ENCODE measurements around the gene SLC12A1. TPM values are rescaled to one million over a fixed set of nuclear protein-coding genes. Genes with fewer than 3 reads are reported as not detected.

SLC12A1 gene
- total and polyA plus RNA-seq, 3 experiments from 2014 or later: not detected

GRCh38 chr15:48221885-48222284 is 15.8 kb downstream of the SLC12A1 start:
- Histone ChIP-seq H3K4me3 (ENCODE audit: low read length) (no peak overlapping the region), H3K4me1 (ENCODE audit: insufficient read depth, low read length) (no peaks in the 10 kb centered on the region), H3K36me3 (ENCODE audit: insufficient read depth, low read length) (no peaks in the 10 kb centered on the region), H3K27me3 (ENCODE audit: insufficient read depth, low read length, poor library complexity, severe bottlenecking) (no peaks in the 10 kb centered on the region), H3K9me3 (ENCODE audit: low read length) (no peaks in the 10 kb centered on the region), H3K27ac (ENCODE audit: low read depth, low read length) (no peak overlapping the region)
- Mint-ChIP-seq H3K36me3 (no peaks in the 10 kb centered on the region), H3K4me3 (no peak overlapping the region), H3K27me3 (peaks cover 3 to 13% of the 10 kb centered on the region in 2 donors), H3K4me1 (no peaks in the 10 kb centered on the region), H3K27ac (no peak overlapping the region), H3K9me3 (peaks cover 0 to 3% (median 0%) of the 10 kb centered on the region in 5 donors)
- POLR2A ChIA-PET: no interaction called here
- no peak for DNase-seq
- CTCF ChIA-PET: no interaction called here

DNA sequence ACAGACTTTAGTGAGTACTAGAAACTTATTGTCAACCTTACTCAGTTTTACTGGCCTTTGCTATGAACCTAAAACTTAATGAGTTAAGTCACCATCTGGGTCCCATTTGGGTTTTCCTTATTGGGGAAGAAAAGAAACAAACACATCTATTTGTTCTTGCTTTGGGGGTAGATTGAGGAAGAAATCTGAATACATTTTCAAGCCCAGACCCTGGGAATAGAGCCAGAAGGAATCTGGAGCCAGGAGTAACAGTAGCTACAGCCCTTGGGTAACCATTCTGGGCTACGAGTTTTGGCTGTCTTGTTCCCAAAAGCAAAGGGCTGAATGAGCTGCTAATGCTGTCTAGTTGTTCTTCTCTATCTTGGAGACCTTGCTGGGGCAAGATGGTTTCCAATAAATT is 16.5 kb downstream of the SLC12A1 start:
- POLR2A ChIA-PET: no interaction called here
- no peaks in the 10 kb centered on the region for H3K36me3 Mint-ChIP-seq
- H3K9me3 Mint-ChIP-seq: peaks cover 0 to 3% (median 0%) of the 10 kb centered on the region in 5 donors
- Histone ChIP-seq H3K4me3 (ENCODE audit: low read length) (no peak overlapping the region), H3K27ac (ENCODE audit: low read depth, low read length) (no peak overlapping the region), H3K27me3 (ENCODE audit: insufficient read depth, low read length, poor library complexity, severe bottlenecking) (no peaks in the 10 kb centered on the region), H3K9me3 (ENCODE audit: low read length) (no peaks in the 10 kb centered on the region), H3K4me1 (ENCODE audit: insufficient read depth, low read length) (no peaks in the 10 kb centered on the region), H3K36me3 (ENCODE audit: insufficient read depth, low read length) (no peaks in the 10 kb centered on the region)
- CTCF ChIA-PET: no interaction called here
- H3K4me1 Mint-ChIP-seq: no peaks in the 10 kb centered on the region
- H3K27ac Mint-ChIP-seq: no peak overlapping the region
- peaks cover 3 to 10% of the 10 kb centered on the region in 2 donors for H3K27me3 Mint-ChIP-seq
- H3K4me3 Mint-ChIP-seq: no peak overlapping the region
- no peak for DNase-seq

- no peak for DNase-seq
- no peak overlapping the region for H3K4me3 Mint-ChIP-seq
- H3K27me3 ChIP-seq (ENCODE audit: insufficient read depth, low read length, poor library complexity, severe bottlenecking): no peaks in the 10 kb centered on the region
- no peaks in the 10 kb centered on the region for H3K4me1 Mint-ChIP-seq
- no peaks in the 10 kb centered on the region for H3K36me3 Mint-ChIP-seq
- CTCF ChIA-PET: no interaction called here
- H3K36me3 ChIP-seq (ENCODE audit: insufficient read depth, low read length): no peaks in the 10 kb centered on the region
- peaks cover 0 to 6% of the 10 kb centered on the region in 2 donors for H3K27me3 Mint-ChIP-seq
- H3K27ac Mint-ChIP-seq: no peak overlapping the region
- peaks cover 0 to 2% (median 0%) of the 10 kb centered on the region in 5 donors for H3K9me3 Mint-ChIP-seq
- POLR2A ChIA-PET: no interaction called here
- H3K27ac ChIP-seq (ENCODE audit: low read depth, low read length): no peak overlapping the region
- H3K9me3 ChIP-seq (ENCODE audit: low read length): no peaks in the 10 kb centered on the region
- H3K4me1 ChIP-seq (ENCODE audit: insufficient read depth, low read length): no peaks in the 10 kb centered on the region
- no peak overlapping the region for H3K4me3 ChIP-seq (ENCODE audit: low read length)
Measured at GRCh38 chr15:48225771-48226170, 19.7 kb downstream of the SLC12A1 start.

- ChIA-PET POLR2A (no interaction called here), CTCF (interaction anchor here (0.6 kb wide), 1 partner anchor 1824 kb away, joined by 3 read pairs; no protein-coding TSS in a partner anchor)
- Mint-ChIP-seq H3K27ac (no peak overlapping the region), H3K4me1 (no peaks in the 10 kb centered on the region), H3K36me3 (no peaks in the 10 kb centered on the region), H3K4me3 (no peak overlapping the region), H3K27me3 (peaks cover 0 to 8% of the 10 kb centered on the region in 2 donors), H3K9me3 (no peaks in the 10 kb centered on the region)
- H3K27ac ChIP-seq (ENCODE audit: low read depth, low read length): no peak overlapping the region
- H3K9me3 ChIP-seq (ENCODE audit: low read length): no peaks in the 10 kb centered on the region
- no peak overlapping the region for H3K4me3 ChIP-seq (ENCODE audit: low read length)
- no peaks in the 10 kb centered on the region for H3K27me3 ChIP-seq (ENCODE audit: insufficient read depth, low read length, poor library complexity, severe bottlenecking)
- no peaks in the 10 kb centered on the region for H3K36me3 ChIP-seq (ENCODE audit: insufficient read depth, low read length)
- no peak for DNase-seq
- no peaks in the 10 kb centered on the region for H3K4me1 ChIP-seq (ENCODE audit: insufficient read depth, low read length)
Measured at GRCh38 chr15:48230498-48230897, 24.4 kb downstream of the SLC12A1 start.

DNA sequence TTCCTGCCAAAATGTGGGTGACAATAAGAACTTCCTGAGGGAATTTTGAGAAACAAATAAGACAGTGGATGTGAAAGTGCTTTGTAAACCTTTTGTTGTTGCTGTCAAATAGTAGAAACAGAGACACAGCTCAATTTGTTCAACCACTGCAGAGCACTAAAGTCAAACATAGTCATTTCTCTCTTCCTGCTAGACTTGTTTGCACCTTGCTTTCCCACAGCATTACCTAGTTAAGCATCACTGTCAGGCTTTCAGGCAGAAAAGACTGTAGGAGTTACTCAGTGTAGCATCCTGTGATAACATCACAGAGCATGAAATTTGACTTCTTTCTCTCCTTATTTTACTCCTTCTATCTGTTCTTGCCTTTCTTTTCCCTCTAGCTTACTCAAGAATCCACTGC is 27.1 kb downstream of the SLC12A1 start:
- Mint-ChIP-seq H3K36me3 (no peaks in the 10 kb centered on the region), H3K4me1 (no peaks in the 10 kb centered on the region), H3K27ac (no peak overlapping the region), H3K4me3 (no peak overlapping the region), H3K9me3 (no peaks in the 10 kb centered on the region), H3K27me3 (peaks cover 0 to 8% of the 10 kb centered on the region in 2 donors)
- ChIA-PET CTCF (no interaction called here), POLR2A (no interaction called here)
- Histone ChIP-seq H3K27ac (ENCODE audit: low read depth, low read length) (no peak overlapping the region), H3K4me1 (ENCODE audit: insufficient read depth, low read length) (no peaks in the 10 kb centered on the region), H3K4me3 (ENCODE audit: low read length) (no peak overlapping the region), H3K36me3 (ENCODE audit: insufficient read depth, low read length) (no peaks in the 10 kb centered on the region), H3K9me3 (ENCODE audit: low read length) (no peaks in the 10 kb centered on the region), H3K27me3 (ENCODE audit: insufficient read depth, low read length, poor library complexity, severe bottlenecking) (no peaks in the 10 kb centered on the region)
- DNase-seq: no peak

GRCh38 chr15:48239334-48239733 is 33.2 kb downstream of the SLC12A1 start:
- H3K4me3 Mint-ChIP-seq: no peak overlapping the region
- ChIA-PET CTCF (no interaction called here), POLR2A (no interaction called here)
- Histone ChIP-seq H3K9me3 (ENCODE audit: low read length) (no peaks in the 10 kb centered on the region), H3K36me3 (ENCODE audit: insufficient read depth, low read length) (no peaks in the 10 kb centered on the region), H3K4me3 (ENCODE audit: low read length) (no peak overlapping the region), H3K4me1 (ENCODE audit: insufficient read depth, low read length) (no peaks in the 10 kb centered on the region), H3K27me3 (ENCODE audit: insufficient read depth, low read length, poor library complexity, severe bottlenecking) (no peaks in the 10 kb centered on the region), H3K27ac (ENCODE audit: low read depth, low read length) (no peak overlapping the region)
- no peaks in the 10 kb centered on the region for H3K4me1 Mint-ChIP-seq
- H3K27me3 Mint-ChIP-seq: peaks cover 0 to 11% of the 10 kb centered on the region in 2 donors
- H3K36me3 Mint-ChIP-seq: no peaks in the 10 kb centered on the region
- no peak for DNase-seq
- H3K9me3 Mint-ChIP-seq: no peaks in the 10 kb centered on the region
- no peak overlapping the region for H3K27ac Mint-ChIP-seq

DNA sequence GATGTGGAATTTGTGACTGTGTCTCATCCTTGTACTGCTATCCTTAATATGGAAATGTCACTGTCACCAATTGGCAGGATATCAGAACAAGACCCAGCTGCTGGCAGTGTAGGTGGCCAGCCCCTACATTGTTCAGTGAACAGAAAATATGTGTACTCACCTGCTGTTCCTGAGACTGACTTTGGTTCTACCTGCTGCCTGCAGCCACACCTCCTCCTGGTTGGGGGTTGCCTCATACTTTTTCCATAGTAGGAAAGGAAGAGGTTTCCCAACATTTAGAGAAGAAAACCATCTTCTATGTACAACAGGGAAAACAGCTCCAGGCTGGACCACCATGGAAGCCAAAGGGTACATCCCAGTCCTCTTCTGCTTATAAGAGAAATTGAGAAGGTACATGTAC is 35.9 kb downstream of the SLC12A1 start:
- H3K4me1 ChIP-seq (ENCODE audit: insufficient read depth, low read length): no peaks in the 10 kb centered on the region
- H3K4me3 ChIP-seq (ENCODE audit: low read length): no peak overlapping the region
- Mint-ChIP-seq H3K27me3 (peaks cover 0 to 13% of the 10 kb centered on the region in 2 donors), H3K9me3 (no peaks in the 10 kb centered on the region), H3K27ac (no peak overlapping the region), H3K4me3 (no peak overlapping the region), H3K36me3 (no peaks in the 10 kb centered on the region), H3K4me1 (no peaks in the 10 kb centered on the region)
- CTCF ChIA-PET: no interaction called here
- H3K27me3 ChIP-seq (ENCODE audit: insufficient read depth, low read length, poor library complexity, severe bottlenecking): no peaks in the 10 kb centered on the region
- H3K36me3 ChIP-seq (ENCODE audit: insufficient read depth, low read length): no peaks in the 10 kb centered on the region
- no peak overlapping the region for H3K27ac ChIP-seq (ENCODE audit: low read depth, low read length)
- POLR2A ChIA-PET: no interaction called here
- no peak for DNase-seq
- no peaks in the 10 kb centered on the region for H3K9me3 ChIP-seq (ENCODE audit: low read length)

GRCh38 chr15:48242535-48242934 is 36.4 kb downstream of the SLC12A1 start:
- ChIA-PET CTCF (no interaction called here), POLR2A (no interaction called here)
- H3K36me3 Mint-ChIP-seq: no peaks in the 10 kb centered on the region

GRCh38 chr15:48244921-48245320 is 38.8 kb downstream of the SLC12A1 start:
- Histone ChIP-seq H3K4me3 (ENCODE audit: low read length) (no peak overlapping the region), H3K9me3 (ENCODE audit: low read length) (no peaks in the 10 kb centered on the region), H3K27me3 (ENCODE audit: insufficient read depth, low read length, poor library complexity, severe bottlenecking) (no peaks in the 10 kb centered on the region), H3K36me3 (ENCODE audit: insufficient read depth, low read length) (no peaks in the 10 kb centered on the region), H3K27ac (ENCODE audit: low read depth, low read length) (no peak overlapping the region), H3K4me1 (ENCODE audit: insufficient read depth, low read length) (no peaks in the 10 kb centered on the region)
- ChIA-PET POLR2A (no interaction called here), CTCF (no interaction called here)
- Mint-ChIP-seq H3K4me1 (no peaks in the 10 kb centered on the region), H3K36me3 (no peaks in the 10 kb centered on the region), H3K4me3 (no peak overlapping the region), H3K27ac (no peak overlapping the region), H3K9me3 (no peaks in the 10 kb centered on the region), H3K27me3 (peaks cover 0 to 19% of the 10 kb centered on the region in 2 donors)
- no peak for DNase-seq

More at GRCh38 chr15:48242535-48242934, 36.4 kb downstream of the SLC12A1 start:
- DNase-seq: no peak
- Histone ChIP-seq H3K27ac (ENCODE audit: low read depth, low read length) (no peak overlapping the region), H3K4me3 (ENCODE audit: low read length) (no peak overlapping the region), H3K36me3 (ENCODE audit: insufficient read depth, low read length) (no peaks in the 10 kb centered on the region), H3K9me3 (ENCODE audit: low read length) (no peaks in the 10 kb centered on the region), H3K27me3 (ENCODE audit: insufficient read depth, low read length, poor library complexity, severe bottlenecking) (no peaks in the 10 kb centered on the region), H3K4me1 (ENCODE audit: insufficient read depth, low read length) (no peaks in the 10 kb centered on the region)
- Mint-ChIP-seq H3K9me3 (no peaks in the 10 kb centered on the region), H3K27ac (no peak overlapping the region), H3K4me1 (no peaks in the 10 kb centered on the region), H3K27me3 (peaks cover 0 to 13% of the 10 kb centered on the region in 2 donors), H3K4me3 (no peak overlapping the region)
